GM12874 (cell line): ENCODE data around the gene TLL2.

Experiments used
- CTCF ChIP-seq: IDR thresholded peaks from 2 replicates; pipeline ENCODE4 v1.5.1; 2011; ENCODE audit warnings: low read depth, mild to moderate bottlenecking, control low read depth, low read length, moderate library complexity; ENCODE audit not compliant: insufficient read depth

Gene TLL2

GRCh38 chr10:96495544-96495943 lies 18.2 kb downstream of the TLL2 start:
- TF ChIP-seq CTCF, result no peak

GRCh38 chr10:96494694-96495093 lies 19.0 kb downstream of the TLL2 start:
- TF ChIP-seq CTCF, result no peak

- no peak for TF ChIP-seq CTCF
Observed at GRCh38 chr10:96493871-96494525, 19.7 kb downstream of the TLL2 start.

- no peak for TF ChIP-seq CTCF
Observed at GRCh38 chr10:96493254-96493653, 20.5 kb downstream of the TLL2 start.

- TF ChIP-seq CTCF, result no peak
Observed at GRCh38 chr10:96491303-96491702, 22.4 kb downstream of the TLL2 start.

- TF ChIP-seq CTCF, result no peak
Observed at GRCh38 chr10:96488161-96488935, 25.4 kb downstream of the TLL2 start.

GRCh38 chr10:96482815-96483588 lies 30.7 kb downstream of the TLL2 start:
- no peak for TF ChIP-seq CTCF
